Measurements from ENCODE around the gene SHISA6. TPM values are rescaled to one million over a fixed set of nuclear protein-coding genes. Genes with fewer than 3 reads are reported as not detected.

Gene SHISA6
- total RNA-seq, 1 donor from 2014 or later: not detected

GRCh38 chr17:11353601-11354000 is 112.6 kb downstream of the SHISA6 start:
- peaks cover 17% of the 10 kb centered on the region for H3K9me3 Mint-ChIP-seq (ENCODE audit: unreplicated experiment)
- Histone ChIP-seq H3K27me3 (ENCODE audit: insufficient read depth, low read length) (no peaks in the 10 kb centered on the region), H3K27ac (ENCODE audit: low read depth, low read length) (no peak overlapping the region), H3K9ac (ENCODE audit: low read length) (no peak overlapping the region), H3K79me2 (ENCODE audit: insufficient read depth, low read length) (no peaks in the 10 kb centered on the region), H2AFZ (ENCODE audit: low read depth, low read length) (no peak overlapping the region), H3K4me2 (ENCODE audit: low read length) (no peak overlapping the region), H3K36me3 (ENCODE audit: insufficient read depth, low read length) (no peaks in the 10 kb centered on the region), H3K9me3 (ENCODE audit: insufficient read depth, low read depth, low read length) (no peaks in the 10 kb centered on the region), H3K4me3 (ENCODE audit: insufficient read depth, low read depth, low read length) (no peak overlapping the region), H4K20me1 (ENCODE audit: insufficient read depth, low read length) (no peaks in the 10 kb centered on the region), H3K4me1 (ENCODE audit: insufficient read depth, low read length) (no peaks in the 10 kb centered on the region)
- no peaks in the 10 kb centered on the region for H3K4me1 Mint-ChIP-seq (ENCODE audit: low read depth, unreplicated experiment)
- FAIRE-seq (no peak), DNase-seq (ENCODE audit: low read depth) (no peak)
- TF ChIP-seq EZH2 (IDR thresholded peaks at IDR 0.05; ENCODE audit: insufficient read depth, low read length): no peak
- TF ChIP-seq, protein P1, sequence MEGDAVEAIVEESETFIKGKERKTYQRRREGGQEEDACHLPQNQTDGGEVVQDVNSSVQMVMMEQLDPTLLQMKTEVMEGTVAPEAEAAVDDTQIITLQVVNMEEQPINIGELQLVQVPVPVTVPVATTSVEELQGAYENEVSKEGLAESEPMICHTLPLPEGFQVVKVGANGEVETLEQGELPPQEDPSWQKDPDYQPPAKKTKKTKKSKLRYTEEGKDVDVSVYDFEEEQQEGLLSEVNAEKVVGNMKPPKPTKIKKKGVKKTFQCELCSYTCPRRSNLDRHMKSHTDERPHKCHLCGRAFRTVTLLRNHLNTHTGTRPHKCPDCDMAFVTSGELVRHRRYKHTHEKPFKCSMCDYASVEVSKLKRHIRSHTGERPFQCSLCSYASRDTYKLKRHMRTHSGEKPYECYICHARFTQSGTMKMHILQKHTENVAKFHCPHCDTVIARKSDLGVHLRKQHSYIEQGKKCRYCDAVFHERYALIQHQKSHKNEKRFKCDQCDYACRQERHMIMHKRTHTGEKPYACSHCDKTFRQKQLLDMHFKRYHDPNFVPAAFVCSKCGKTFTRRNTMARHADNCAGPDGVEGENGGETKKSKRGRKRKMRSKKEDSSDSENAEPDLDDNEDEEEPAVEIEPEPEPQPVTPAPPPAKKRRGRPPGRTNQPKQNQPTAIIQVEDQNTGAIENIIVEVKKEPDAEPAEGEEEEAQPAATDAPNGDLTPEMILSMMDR (IDR thresholded peaks at IDR 0.05; ENCODE audit: insufficient read depth, low read depth, low read length): no peak
- no peaks in the 10 kb centered on the region for H3K36me3 Mint-ChIP-seq (ENCODE audit: low read depth, unreplicated experiment)
- no peaks in the 10 kb centered on the region for H3K27me3 Mint-ChIP-seq (ENCODE audit: low read depth, unreplicated experiment)
- H3K4me3 Mint-ChIP-seq (ENCODE audit: unreplicated experiment): no peak overlapping the region
- no peak overlapping the region for H3K27ac Mint-ChIP-seq (ENCODE audit: unreplicated experiment)

DNA sequence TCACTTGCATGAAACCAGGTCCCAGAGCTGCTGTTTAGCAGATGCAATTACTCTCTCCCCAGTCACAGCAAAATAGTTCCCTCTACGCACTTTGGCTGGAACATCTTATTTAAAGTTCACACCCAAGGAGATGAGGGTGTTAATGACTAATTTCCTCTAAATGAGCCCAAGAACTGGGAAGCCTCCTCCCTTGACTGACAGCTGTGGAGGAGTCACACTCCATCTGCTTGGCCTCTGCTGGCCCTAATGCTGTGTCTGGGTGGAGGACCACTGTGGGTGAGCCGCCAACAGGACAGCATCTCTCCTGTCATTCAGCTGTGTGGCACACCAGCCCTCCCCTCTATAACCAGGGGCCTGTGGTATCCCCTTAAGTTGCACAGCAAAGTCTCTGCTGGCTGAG is 115.4 kb downstream of the SHISA6 start:
- Histone ChIP-seq H3K9me3 (ENCODE audit: insufficient read depth, low read depth, low read length) (no peaks in the 10 kb centered on the region), H3K36me3 (ENCODE audit: insufficient read depth, low read length) (no peaks in the 10 kb centered on the region), H4K20me1 (ENCODE audit: insufficient read depth, low read length) (no peaks in the 10 kb centered on the region), H3K4me1 (ENCODE audit: insufficient read depth, low read length) (no peaks in the 10 kb centered on the region), H3K9ac (ENCODE audit: low read length) (no peak overlapping the region), H3K79me2 (ENCODE audit: insufficient read depth, low read length) (no peaks in the 10 kb centered on the region), H2AFZ (ENCODE audit: low read depth, low read length) (no peak overlapping the region), H3K4me3 (ENCODE audit: insufficient read depth, low read depth, low read length) (no peak overlapping the region), H3K27me3 (ENCODE audit: insufficient read depth, low read length) (no peaks in the 10 kb centered on the region), H3K4me2 (ENCODE audit: low read length) (no peak overlapping the region), H3K27ac (ENCODE audit: low read depth, low read length) (no peak overlapping the region)
- Mint-ChIP-seq H3K27me3 (ENCODE audit: low read depth, unreplicated experiment) (no peaks in the 10 kb centered on the region), H3K4me1 (ENCODE audit: low read depth, unreplicated experiment) (no peaks in the 10 kb centered on the region), H3K36me3 (ENCODE audit: low read depth, unreplicated experiment) (no peaks in the 10 kb centered on the region), H3K27ac (ENCODE audit: unreplicated experiment) (no peak overlapping the region), H3K9me3 (ENCODE audit: unreplicated experiment) (peaks cover 5% of the 10 kb centered on the region), H3K4me3 (ENCODE audit: unreplicated experiment) (no peak overlapping the region)
- FAIRE-seq (no peak), DNase-seq (ENCODE audit: low read depth) (no peak)
- no peak for TF ChIP-seq EZH2 (IDR thresholded peaks at IDR 0.05; ENCODE audit: insufficient read depth, low read length)

DNA sequence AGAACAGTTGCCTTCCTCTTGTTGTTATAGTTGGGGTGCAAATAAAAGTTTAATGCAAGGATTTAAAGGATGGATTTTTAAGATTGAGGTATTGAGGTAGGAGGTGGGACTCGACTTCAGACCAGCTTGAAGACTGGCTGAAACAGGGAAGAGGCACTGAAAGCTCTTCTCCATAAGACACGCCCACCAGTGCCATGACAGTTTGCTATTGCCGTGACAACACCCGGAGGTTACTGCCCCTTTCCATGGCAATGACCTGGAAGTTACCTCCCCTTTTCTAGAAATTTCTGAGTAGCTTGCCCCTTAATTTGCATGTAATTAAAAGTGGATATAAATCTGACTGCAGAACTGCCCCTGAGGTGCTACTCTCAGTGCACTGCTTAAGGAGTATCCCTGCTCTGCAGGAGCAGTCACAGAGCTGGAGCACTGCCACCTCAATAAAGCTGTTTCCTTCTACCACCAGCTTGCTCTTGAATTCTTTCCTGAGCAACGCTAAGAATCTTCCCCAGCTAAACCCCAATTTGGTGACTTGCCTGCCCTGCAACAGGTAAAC is 122.6 kb downstream of the SHISA6 start:
- Mint-ChIP-seq H3K27ac (ENCODE audit: unreplicated experiment) (no peak overlapping the region), H3K9me3 (ENCODE audit: unreplicated experiment) (peaks cover 6% of the 10 kb centered on the region), H3K36me3 (ENCODE audit: low read depth, unreplicated experiment) (no peaks in the 10 kb centered on the region), H3K4me1 (ENCODE audit: low read depth, unreplicated experiment) (no peaks in the 10 kb centered on the region), H3K27me3 (ENCODE audit: low read depth, unreplicated experiment) (no peaks in the 10 kb centered on the region), H3K4me3 (ENCODE audit: unreplicated experiment) (no peak overlapping the region)
- TF ChIP-seq, protein P1 (IDR thresholded peaks at IDR 0.05; ENCODE audit: insufficient read depth, low read depth, low read length): no peak
- no peak for TF ChIP-seq EZH2 (IDR thresholded peaks at IDR 0.05; ENCODE audit: insufficient read depth, low read length)
- H3K9me3 ChIP-seq (ENCODE audit: insufficient read depth, low read depth, low read length): peaks cover 6% of the 10 kb centered on the region
- H3K27ac ChIP-seq (ENCODE audit: low read depth, low read length): no peak overlapping the region
- no peaks in the 10 kb centered on the region for H3K27me3 ChIP-seq (ENCODE audit: insufficient read depth, low read length)
- H3K4me2 ChIP-seq (ENCODE audit: low read length): no peak overlapping the region
- FAIRE-seq (no peak), DNase-seq (ENCODE audit: low read depth) (no peak)
- no peaks in the 10 kb centered on the region for H3K4me1 ChIP-seq (ENCODE audit: insufficient read depth, low read length)
- H3K4me3 ChIP-seq (ENCODE audit: insufficient read depth, low read depth, low read length): no peak overlapping the region
- no peaks in the 10 kb centered on the region for H3K36me3 ChIP-seq (ENCODE audit: insufficient read depth, low read length)
- no peak overlapping the region for H2AFZ ChIP-seq (ENCODE audit: low read depth, low read length)
- no peaks in the 10 kb centered on the region for H3K79me2 ChIP-seq (ENCODE audit: insufficient read depth, low read length)
- no peak overlapping the region for H3K9ac ChIP-seq (ENCODE audit: low read length)
- no peaks in the 10 kb centered on the region for H4K20me1 ChIP-seq (ENCODE audit: insufficient read depth, low read length)

Data from astrocyte (in vitro differentiated cells and primary cell).